DMS53 (cell line): ENCODE measurements around the gene CYP19A1.
"Not testable (repeated sequence)": the region's sequence is repeated elsewhere in the genome, so short reads cannot be mapped to it uniquely, and the experiment has no call there.

Source experiments
- DNase-seq: peaks from one replicate; lab custom pipeline; 2025; lab: John Stamatoyannopoulos, UW

Gene CYP19A1

GRCh38 chr15:51261113-51261512 lies 77.3 kb downstream of the CYP19A1 start:
- not testable (repeated sequence) for DNase-seq

- DNase-seq = no peak
Observed at GRCh38 chr15:51260202-51260601, 78.2 kb downstream of the CYP19A1 start.

DNA sequence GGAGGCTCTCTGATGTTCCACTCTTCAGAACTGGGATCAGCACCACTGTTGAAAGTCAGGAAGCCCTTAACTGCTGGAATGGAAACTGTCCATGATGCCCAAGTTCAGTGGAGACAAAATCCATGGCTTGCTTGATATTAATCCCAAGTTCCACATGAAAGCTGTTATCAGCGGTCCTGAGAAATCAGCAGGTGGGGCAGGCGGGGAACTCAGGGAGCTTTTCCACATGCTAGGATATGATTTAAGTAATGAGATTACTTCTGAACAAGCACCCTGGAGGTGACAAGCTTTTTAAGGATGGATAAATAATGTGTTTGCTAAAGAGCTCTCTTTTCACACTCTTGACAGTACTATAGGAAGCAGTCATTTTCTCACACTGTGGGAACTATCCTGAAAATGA lies 82.9 kb downstream of the CYP19A1 start:
- no peak for DNase-seq

DNA sequence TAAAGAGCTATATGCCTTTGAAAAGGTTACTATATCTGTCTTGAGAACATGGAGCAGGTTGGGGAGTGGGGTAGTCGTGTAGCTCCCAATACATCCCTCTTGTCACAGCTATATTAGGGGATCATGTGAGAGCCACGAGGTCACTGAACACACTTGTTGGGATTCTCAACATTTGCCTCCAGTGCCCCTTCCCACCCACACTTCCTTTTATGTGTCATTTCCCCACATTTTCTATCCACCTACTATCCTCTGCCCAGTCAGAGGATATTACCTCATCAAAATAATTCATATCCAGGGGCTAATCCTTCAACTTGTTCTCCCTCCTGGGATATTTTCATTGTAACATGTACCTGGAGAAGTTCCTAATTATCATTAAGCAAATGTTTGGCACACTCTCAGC lies 85.0 kb downstream of the CYP19A1 start:
- DNase-seq = no peak

- DNase-seq = no peak
Observed at GRCh38 chr15:51252671-51253070, 85.7 kb downstream of the CYP19A1 start.

DNA sequence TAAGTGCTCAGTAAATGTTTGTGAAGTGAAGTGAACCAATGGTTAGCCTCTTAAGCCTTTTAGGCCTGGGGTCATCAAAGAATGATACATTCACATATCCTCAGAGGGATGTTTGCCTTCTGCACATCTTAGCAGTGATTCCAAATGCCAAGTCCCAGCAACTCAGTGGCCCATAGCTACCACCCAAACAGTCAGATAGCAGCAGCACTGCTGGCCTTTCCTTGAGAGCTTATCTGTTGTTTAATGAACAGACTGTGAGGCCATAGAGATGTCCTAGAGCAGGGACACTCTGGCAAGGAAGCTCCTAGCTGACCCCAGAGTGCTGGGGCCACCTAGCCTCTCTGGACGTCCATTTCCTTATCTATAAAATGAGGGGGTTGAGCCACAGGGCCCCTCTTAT lies 86.8 kb downstream of the CYP19A1 start:
- no peak for DNase-seq

- DNase-seq = no peak
Observed at GRCh38 chr15:51250217-51251011, 88.0 kb downstream of the CYP19A1 start.

- DNase-seq = no peak
Observed at GRCh38 chr15:51245628-51246027, 92.8 kb downstream of the CYP19A1 start.

GRCh38 chr15:51244423-51244869 lies 94.0 kb downstream of the CYP19A1 start:
- no peak for DNase-seq

DNA sequence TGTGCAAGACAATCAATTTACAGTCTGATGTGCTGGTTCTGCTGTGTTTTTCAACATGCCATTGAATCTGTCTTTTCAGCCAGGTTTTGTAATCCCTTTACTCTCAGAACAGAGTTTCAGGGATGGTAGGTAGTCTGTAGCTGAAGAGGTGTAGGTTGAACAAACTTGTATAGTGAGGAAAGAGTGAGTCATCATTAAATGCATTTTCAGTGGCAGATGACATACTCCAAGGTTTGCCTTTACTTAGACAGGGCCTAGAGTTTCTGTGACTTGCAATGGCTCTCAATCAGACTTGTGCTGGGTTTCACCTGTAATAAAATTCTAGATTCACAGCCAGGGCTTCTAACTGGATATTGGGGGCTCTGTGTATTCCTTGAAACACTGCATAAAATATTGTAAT lies 94.6 kb downstream of the CYP19A1 start:
- peak; percentile 66 for DNase-seq

DNA sequence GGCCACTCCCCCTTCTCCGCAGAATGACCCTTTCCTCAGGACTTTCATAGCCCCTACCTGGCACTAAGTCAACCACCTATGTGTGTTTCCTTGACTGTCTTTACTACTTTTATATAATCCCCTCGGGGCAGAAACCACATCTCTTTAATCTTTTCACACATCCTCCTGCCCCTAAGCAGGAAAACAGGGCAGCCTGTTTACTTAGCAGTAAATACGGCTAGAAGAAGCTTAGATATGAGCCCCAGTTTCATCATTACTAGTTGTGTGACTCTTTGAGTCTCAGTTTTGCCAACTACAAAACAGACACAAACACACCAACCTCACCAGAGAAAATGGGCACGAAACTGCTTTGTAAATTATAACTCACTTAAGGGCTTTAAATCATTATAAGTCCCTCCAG lies 98.3 kb downstream of the CYP19A1 start:
- DNase-seq = no peak

DNA sequence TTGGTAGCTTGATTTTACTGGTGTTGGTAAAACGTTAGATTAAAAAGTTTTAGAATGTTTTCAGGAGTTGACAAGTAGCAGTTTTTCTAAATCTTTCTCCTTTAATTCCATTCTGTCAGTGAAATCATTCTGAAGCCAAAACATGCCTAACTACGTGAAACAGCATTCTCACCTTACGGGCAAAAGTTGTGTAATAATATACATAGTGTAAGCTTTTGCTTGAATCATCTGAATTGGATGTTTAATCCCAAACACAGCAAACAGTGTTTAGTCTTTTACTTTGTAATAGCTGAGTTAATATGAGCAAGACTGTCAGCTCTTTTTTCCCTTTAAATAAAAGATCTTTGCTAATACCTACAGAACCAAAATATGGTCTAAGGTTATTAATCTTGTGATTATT lies 100.6 kb downstream of the CYP19A1 start:
- DNase-seq = no peak

GRCh38 chr15:51234176-51234927 lies 104.0 kb downstream of the CYP19A1 start:
- no peak for DNase-seq

DNA sequence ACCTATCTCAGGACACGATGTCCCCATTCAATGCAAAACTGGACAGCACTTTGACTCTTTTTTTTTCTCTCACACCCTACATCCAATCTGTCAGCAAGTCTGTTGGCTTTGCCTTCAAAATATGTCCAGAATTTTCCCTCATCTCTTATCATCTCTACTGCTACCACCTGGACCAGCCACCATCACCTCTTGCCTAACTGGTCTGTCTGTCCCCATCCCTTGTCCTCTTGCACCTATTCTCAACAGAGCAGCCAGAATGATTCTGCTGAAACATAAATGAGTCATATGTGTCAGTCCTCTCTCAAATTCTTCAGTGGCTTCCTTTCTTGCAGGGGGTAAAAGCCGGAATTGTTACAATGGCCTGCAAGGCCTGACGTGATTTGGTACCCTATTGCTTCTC lies 105.8 kb downstream of the CYP19A1 start:
- no peak for DNase-seq

GRCh38 chr15:51229907-51230330 lies 108.5 kb downstream of the CYP19A1 start:
- peak; percentile 27 for DNase-seq

DNA sequence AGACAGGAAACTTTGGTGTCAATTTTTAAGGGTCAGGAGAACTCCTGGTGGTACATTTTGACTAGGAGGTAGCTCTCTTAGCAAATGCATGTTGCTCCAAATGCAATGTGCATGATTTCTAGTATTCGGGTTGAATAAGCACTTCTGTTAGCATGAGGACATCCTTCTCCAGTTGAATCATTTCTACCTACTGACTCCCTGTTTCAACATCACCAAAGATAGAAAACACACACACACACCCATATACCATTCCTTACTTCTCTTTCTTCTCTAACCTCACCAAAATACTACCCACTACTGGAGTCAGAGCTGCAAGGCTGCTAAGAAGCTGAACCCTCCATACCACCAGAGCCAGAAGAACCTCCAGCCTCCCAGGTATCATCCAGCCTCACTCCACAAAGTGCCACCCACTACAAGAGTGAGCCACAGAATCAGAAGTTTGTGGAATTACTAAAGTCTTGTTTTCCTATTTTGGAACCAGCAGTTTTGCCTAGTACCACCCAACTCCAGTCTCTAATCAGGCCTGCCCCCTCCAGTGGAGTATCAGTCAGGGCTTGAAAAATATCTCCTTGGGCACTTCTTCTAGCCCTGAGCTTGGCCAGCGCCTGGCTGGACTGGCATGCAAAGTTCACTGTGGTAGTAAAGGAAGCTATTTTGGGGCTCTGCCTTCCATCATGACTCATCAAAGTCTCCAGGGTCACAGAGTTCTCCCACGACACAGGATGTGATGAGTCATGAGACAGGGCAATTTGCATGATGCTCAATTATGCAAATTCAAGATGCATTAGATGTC lies 110.3 kb downstream of the CYP19A1 start:
- peak; percentile 60 for DNase-seq

DNA sequence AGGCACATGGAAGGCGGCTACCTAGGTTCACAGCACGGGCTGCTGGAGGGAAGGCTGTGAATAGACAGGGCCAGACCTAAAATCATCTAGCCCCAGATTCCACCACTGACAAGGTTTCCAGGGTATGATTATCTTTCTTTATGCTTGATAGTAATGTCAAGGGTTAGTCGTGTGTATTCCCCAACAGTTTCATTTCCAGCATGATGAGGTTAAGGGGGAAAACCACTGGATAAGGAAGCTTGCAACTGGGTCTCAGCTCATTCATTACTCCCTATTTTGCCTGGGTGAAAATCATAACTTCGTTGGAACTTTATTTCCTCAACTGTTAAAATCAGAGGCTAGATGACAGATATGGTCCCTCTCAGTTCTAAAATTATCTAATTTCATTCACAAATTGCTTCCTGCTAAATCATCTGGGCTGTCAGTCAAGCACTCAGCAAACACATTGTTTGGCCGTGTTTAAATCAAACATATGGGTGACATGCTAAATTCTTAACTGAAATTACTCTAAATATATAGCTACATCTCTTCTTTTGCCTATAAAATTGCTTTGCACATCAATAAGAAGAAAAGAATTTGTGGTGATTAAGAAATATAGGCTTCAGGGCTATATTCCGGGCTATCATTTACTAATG lies 111.7 kb downstream of the CYP19A1 start:
- DNase-seq = no peak

- no peak for DNase-seq
Observed at GRCh38 chr15:51224428-51224827, 114.0 kb downstream of the CYP19A1 start.

DNA sequence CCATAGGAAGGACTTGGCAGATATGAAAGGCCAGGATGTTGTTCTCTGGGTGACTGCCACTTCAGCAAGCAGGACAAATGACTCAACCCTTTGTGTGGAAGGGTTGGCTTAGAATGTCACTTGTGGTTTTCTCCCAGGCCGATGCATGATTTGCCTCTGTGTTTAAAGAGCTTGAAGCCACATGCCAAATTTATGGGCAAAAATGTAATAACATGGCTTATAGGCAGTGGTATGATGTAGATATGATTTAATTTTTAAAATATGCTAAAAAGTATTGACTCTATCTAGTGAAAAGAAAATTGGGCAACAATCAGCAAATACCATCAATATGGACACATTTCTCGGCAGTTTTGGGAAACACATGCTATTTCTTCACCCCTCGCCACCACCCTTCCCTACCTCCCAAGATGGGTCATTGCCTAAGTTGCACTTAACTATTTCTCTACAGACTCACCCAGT lies 114.6 kb downstream of the CYP19A1 start:
- peak; percentile 56 for DNase-seq

DNA sequence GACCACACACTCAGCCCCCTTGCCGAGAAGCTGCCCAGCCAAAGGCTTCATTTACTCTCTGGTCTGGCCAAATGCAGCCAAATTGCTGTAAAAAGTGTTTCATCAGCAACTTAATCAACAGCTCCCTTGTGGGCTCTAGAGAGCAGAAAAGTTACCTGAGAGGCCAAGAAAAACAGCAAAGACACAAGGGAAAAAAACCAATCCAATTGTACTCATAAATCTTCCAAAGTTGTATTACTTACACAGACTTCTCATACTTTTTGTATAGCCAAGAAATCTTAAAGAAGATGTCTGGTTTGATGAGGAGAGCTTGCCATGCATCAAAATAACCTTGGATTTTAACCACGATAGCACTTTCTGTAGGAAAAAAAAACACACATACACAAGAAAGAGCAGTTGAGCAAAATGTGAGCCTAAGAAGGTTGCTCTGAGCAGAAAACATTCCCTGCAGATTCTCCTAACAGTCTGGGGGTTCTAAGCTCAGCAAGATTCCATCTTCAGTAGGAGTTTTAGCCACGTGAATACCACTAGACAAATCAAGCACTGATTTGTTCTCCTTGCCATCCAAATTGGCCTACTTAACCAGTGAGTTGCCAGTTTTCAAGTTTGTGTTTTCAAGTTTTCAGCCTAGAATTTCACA lies 120.0 kb downstream of the CYP19A1 start:
- DNase-seq = no peak

DNA sequence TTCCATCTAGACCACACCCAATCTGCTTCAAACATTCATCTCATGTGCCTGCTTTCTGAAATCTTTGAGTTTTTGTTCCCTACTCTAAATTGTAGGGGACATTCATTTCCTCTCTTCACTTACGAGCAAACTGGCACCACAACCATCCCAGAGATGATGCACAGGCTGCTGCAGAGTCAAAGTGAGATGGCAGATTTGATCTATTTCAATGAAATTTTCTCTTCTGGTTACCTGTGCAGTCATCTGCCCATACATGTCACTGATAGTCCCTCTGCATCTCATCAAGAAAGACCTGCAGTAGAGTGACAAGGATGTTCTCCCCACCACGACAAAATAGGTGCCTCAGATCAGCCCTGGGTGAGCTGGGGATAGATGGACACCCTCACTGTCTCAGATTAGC lies 125.5 kb downstream of the CYP19A1 start:
- no peak for DNase-seq
